Immature natural killer cell (primary cell): Measurements from ENCODE around the gene TGFBR2. TPM values are rescaled to one million over a fixed set of nuclear protein-coding genes. Genes with fewer than 3 reads are reported as not detected.

Source experiments
- DNase-seq, 3 donors: peaks; one replicate each; pipeline ENCODE4 v3.0.0; 2022; ENCODE audit warnings: mixed read lengths in 1 of 3
- H3K27ac Mint-ChIP-seq, 6 donors: one replicate each; pipeline ENCODE4 v1.8.0; 2020; ENCODE audit warnings: mixed read lengths in 6 of 6, mild to moderate bottlenecking in 5 of 6, inconsistent platforms in 4 of 6, moderate library complexity in 3 of 6
- H3K27me3 Mint-ChIP-seq, 3 donors: one replicate each; pipeline ENCODE4 v1.8.0; 2020 to 2021; ENCODE audit warnings: low read depth in 3 of 3, mild to moderate bottlenecking in 3 of 3, mixed read lengths in 3 of 3, moderate library complexity in 3 of 3, inconsistent platforms in 1 of 3
- H3K36me3 Mint-ChIP-seq, 3 donors: one replicate each; pipeline ENCODE4 v1.8.0; 2020; ENCODE audit warnings: mixed read lengths in 3 of 3, inconsistent platforms in 2 of 3, mild to moderate bottlenecking in 2 of 3
- H3K4me1 Mint-ChIP-seq, 2 donors: one replicate each; pipeline ENCODE4 v1.8.0; 2020; ENCODE audit warnings: inconsistent platforms in 2 of 2, mild to moderate bottlenecking in 2 of 2, mixed read lengths in 2 of 2, moderate library complexity in 1 of 2
- H3K4me3 Mint-ChIP-seq, 5 donors: one replicate each; pipeline ENCODE4 v1.8.0; 2020; ENCODE audit warnings: mild to moderate bottlenecking in 5 of 5, mixed read lengths in 5 of 5, inconsistent platforms in 3 of 5, moderate library complexity in 3 of 5
- H3K9me3 Mint-ChIP-seq, 6 donors: one replicate each; pipeline ENCODE4 v1.8.0; 2020; ENCODE audit warnings: mild to moderate bottlenecking in 6 of 6, mixed read lengths in 6 of 6, inconsistent platforms in 4 of 6, moderate library complexity in 3 of 6
- polyA plus RNA-seq, 3 donors: library from polyadenylated mRNA; unstranded; fragments of 300-500 nt; fragmentation: Illumina TruSeq; gene quantifications; one replicate each; pipeline ENCODE4 v1.2.3, GENCODE V29; 2021

TGFBR2 gene
- polyA plus RNA-seq, 3 donors from 2014 or later, result 36.8 to 101 (median 43.6) TPM

GRCh38 chr3:30628205-30628900 lies 22.0 kb downstream of the TGFBR2 start:
- peaks cover 4 to 9% (median 5%) of the 10 kb centered on the region in 3 donors for H3K27me3 Mint-ChIP-seq
- no peak for DNase-seq
- peaks cover 78 to 95% of the 10 kb centered on the region in 2 donors for H3K4me1 Mint-ChIP-seq
- peak overlapping the region; percentile 26 to 78 (median 74) for H3K4me3 Mint-ChIP-seq
- H3K9me3 Mint-ChIP-seq, result no peaks in the 10 kb centered on the region
- peaks cover 4 to 9% (median 8%) of the 10 kb centered on the region in 3 donors for H3K36me3 Mint-ChIP-seq
- peak overlapping the region; percentile 89 to 97 (median 93) for H3K27ac Mint-ChIP-seq

- H3K4me1 Mint-ChIP-seq, result peaks cover 80 to 96% of the 10 kb centered on the region in 2 donors
- no peak for DNase-seq
- H3K27me3 Mint-ChIP-seq, result peaks cover 4 to 10% (median 5%) of the 10 kb centered on the region in 3 donors
- H3K36me3 Mint-ChIP-seq, result peaks cover 0 to 7% (median 3%) of the 10 kb centered on the region in 3 donors
- H3K27ac Mint-ChIP-seq, result peak overlapping the region; percentile 89 to 97 (median 93)
- H3K4me3 Mint-ChIP-seq, result peak overlapping the region; percentile 46 to 78 (median 74)
- no peaks in the 10 kb centered on the region for H3K9me3 Mint-ChIP-seq
These were observed 22.6 kb downstream of the TGFBR2 start for GRCh38 chr3:30628901-30629590.

- Mint-ChIP-seq H3K27me3 (peaks cover 4 to 10% (median 5%) of the 10 kb centered on the region in 3 donors), H3K4me3 (peak overlapping the region; percentile 46 to 78 (median 74)), H3K27ac (peak overlapping the region; percentile 89 to 97 (median 93)), H3K4me1 (peaks cover 86 to 100% of the 10 kb centered on the region in 2 donors), H3K9me3 (no peaks in the 10 kb centered on the region), H3K36me3 (peaks cover 0 to 7% (median 4%) of the 10 kb centered on the region in 3 donors)
- DNase-seq, result no peak
These were observed 23.3 kb downstream of the TGFBR2 start for GRCh38 chr3:30629746-30630145.

GRCh38 chr3:30630238-30631030 lies 24.0 kb downstream of the TGFBR2 start:
- Mint-ChIP-seq H3K4me3 (peak overlapping the region; percentile 46 to 78 (median 74)), H3K9me3 (no peaks in the 10 kb centered on the region), H3K4me1 (peaks cover 88 to 100% of the 10 kb centered on the region in 2 donors), H3K27ac (peak overlapping the region; percentile 89 to 97 (median 93)), H3K36me3 (peaks cover 0 to 7% (median 5%) of the 10 kb centered on the region in 3 donors), H3K27me3 (peaks cover 4 to 12% (median 5%) of the 10 kb centered on the region in 3 donors)
- DNase-seq, result no peak

GRCh38 chr3:30631243-30631904 lies 25.0 kb downstream of the TGFBR2 start:
- Mint-ChIP-seq H3K4me3 (peak overlapping the region; percentile 79 to 87 (median 82)), H3K9me3 (no peaks in the 10 kb centered on the region)

GRCh38 chr3:30632065-30632464 lies 25.7 kb downstream of the TGFBR2 start:
- Mint-ChIP-seq H3K27ac (peak overlapping the region; percentile 89 to 97 (median 93)), H3K9me3 (no peaks in the 10 kb centered on the region), H3K36me3 (peaks cover 0 to 9% (median 8%) of the 10 kb centered on the region in 3 donors), H3K4me1 (peaks cover 92 to 100% of the 10 kb centered on the region in 2 donors), H3K4me3 (peak overlapping the region; percentile 79 to 87 (median 82)), H3K27me3 (peaks cover 4 to 9% (median 5%) of the 10 kb centered on the region in 3 donors)
- DNase-seq, result no peak

More at GRCh38 chr3:30631243-30631904, 25.0 kb downstream of the TGFBR2 start:
- Mint-ChIP-seq H3K36me3 (peaks cover 0 to 10% (median 8%) of the 10 kb centered on the region in 3 donors), H3K27ac (peak overlapping the region; percentile 89 to 97 (median 93)), H3K4me1 (peaks cover 90 to 100% of the 10 kb centered on the region in 2 donors), H3K27me3 (peaks cover 4 to 12% (median 5%) of the 10 kb centered on the region in 3 donors)
- peak; percentile 62 to 71 (median 63) for DNase-seq

- peaks cover 96 to 100% of the 10 kb centered on the region in 2 donors for H3K4me1 Mint-ChIP-seq
- peak overlapping the region; percentile 76 to 87 (median 81) for H3K4me3 Mint-ChIP-seq
- no peak for DNase-seq
- H3K36me3 Mint-ChIP-seq, result peaks cover 0 to 11% (median 8%) of the 10 kb centered on the region in 3 donors
- peak overlapping the region; percentile 89 to 97 (median 93) for H3K27ac Mint-ChIP-seq
- peaks cover 4 to 9% (median 5%) of the 10 kb centered on the region in 3 donors for H3K27me3 Mint-ChIP-seq
- no peaks in the 10 kb centered on the region for H3K9me3 Mint-ChIP-seq
These were observed 26.1 kb downstream of the TGFBR2 start for GRCh38 chr3:30632521-30632920.

- no peak for DNase-seq
- Mint-ChIP-seq H3K9me3 (no peaks in the 10 kb centered on the region), H3K4me1 (peaks cover 100% of the 10 kb centered on the region in 2 donors), H3K27ac (peak overlapping the region; percentile 89 to 97 (median 94)), H3K36me3 (peaks cover 0 to 12% (median 11%) of the 10 kb centered on the region in 3 donors), H3K27me3 (peaks cover 3 to 9% (median 5%) of the 10 kb centered on the region in 3 donors), H3K4me3 (peak overlapping the region in 2 of 5 donors; percentile 9 to 85)
These were observed 27.3 kb downstream of the TGFBR2 start for GRCh38 chr3:30633718-30634117.

GRCh38 chr3:30634761-30635735 lies 28.6 kb downstream of the TGFBR2 start:
- DNase-seq, result no peak
- H3K4me1 Mint-ChIP-seq, result peaks cover 100% of the 10 kb centered on the region in 2 donors
- peak overlapping the region; percentile 89 to 97 (median 94) for H3K27ac Mint-ChIP-seq
- no peaks in the 10 kb centered on the region for H3K9me3 Mint-ChIP-seq
- H3K27me3 Mint-ChIP-seq, result peaks cover 3 to 9% (median 4%) of the 10 kb centered on the region in 3 donors
- H3K36me3 Mint-ChIP-seq, result peaks cover 0 to 12% (median 11%) of the 10 kb centered on the region in 3 donors
- peak overlapping the region; percentile 35 to 85 (median 68) for H3K4me3 Mint-ChIP-seq

- Mint-ChIP-seq H3K9me3 (no peaks in the 10 kb centered on the region), H3K4me3 (peak overlapping the region in 2 of 5 donors; percentile 26 to 68), H3K36me3 (peaks cover 0 to 12% (median 11%) of the 10 kb centered on the region in 3 donors), H3K4me1 (peaks cover 99 to 100% of the 10 kb centered on the region in 2 donors), H3K27ac (peak overlapping the region; percentile 76 to 98 (median 94)), H3K27me3 (peaks cover 0 to 5% (median 2%) of the 10 kb centered on the region in 3 donors)
- DNase-seq, result no peak
These were observed 31.2 kb downstream of the TGFBR2 start for GRCh38 chr3:30637310-30638219.
